Retina (tissue), 1 donor: Measurements from ENCODE around the gene MYBPC2.
A peak's percentile ranks its signal among the peaks of the same experiment; 100 is the strongest.

Experiments
- DNase-seq: peaks from one replicate; pipeline ENCODE4 v3.0.0-alpha.2; 2016

MYBPC2 gene

GRCh38 chr19:50482271-50482855 lies 49.7 kb downstream of the MYBPC2 start:
- no peak for DNase-seq

- no peak for DNase-seq
Observed at GRCh38 chr19:50482916-50483315, 50.2 kb downstream of the MYBPC2 start.

- no peak for DNase-seq
Observed at GRCh38 chr19:50485284-50485955, 52.7 kb downstream of the MYBPC2 start.

- no peak for DNase-seq
Observed at GRCh38 chr19:50486823-50487515, 54.3 kb downstream of the MYBPC2 start.

- no peak for DNase-seq
Observed at GRCh38 chr19:50488389-50489194, 55.9 kb downstream of the MYBPC2 start.

GRCh38 chr19:50489461-50490011 lies 56.8 kb downstream of the MYBPC2 start:
- no peak for DNase-seq

GRCh38 chr19:50490411-50490811 lies 57.7 kb downstream of the MYBPC2 start:
- DNase-seq, result no peak

- no peak for DNase-seq
Observed at GRCh38 chr19:50490991-50491472, 58.3 kb downstream of the MYBPC2 start.

- peak; percentile 61 for DNase-seq
Observed at GRCh38 chr19:50492303-50493052, 59.8 kb downstream of the MYBPC2 start.

- DNase-seq, result no peak
Observed at GRCh38 chr19:50493171-50493570, 60.5 kb downstream of the MYBPC2 start.

GRCh38 chr19:50494186-50495019 lies 61.7 kb downstream of the MYBPC2 start:
- DNase-seq, result no peak

GRCh38 chr19:50495020-50495531 lies 62.4 kb downstream of the MYBPC2 start:
- no peak for DNase-seq

GRCh38 chr19:50496189-50497021 lies 63.7 kb downstream of the MYBPC2 start:
- peak; percentile 84 for DNase-seq

GRCh38 chr19:50497022-50497405 lies 64.3 kb downstream of the MYBPC2 start:
- DNase-seq, result no peak

GRCh38 chr19:50498219-50499056 lies 65.7 kb downstream of the MYBPC2 start:
- no peak for DNase-seq

- DNase-seq, result peak; percentile 70
Observed at GRCh38 chr19:50500060-50500752, 67.5 kb downstream of the MYBPC2 start.

- no peak for DNase-seq
Observed at GRCh38 chr19:50500753-50501151, 68.1 kb downstream of the MYBPC2 start.

GRCh38 chr19:50501186-50501567 lies 68.5 kb downstream of the MYBPC2 start:
- DNase-seq, result no peak
